Transverse colon (tissue), 4 donors: Measurements from ENCODE around the gene HTD2.

Source experiments
- EP300 ChIP-seq: sonication (generic); formaldehyde crosslinking; IDR thresholded peaks from one replicate; pipeline ENCODE4 v1.6.1; 2017; ENCODE audit warnings: antibody characterized with exemption, low read depth
- POLR2A ChIP-seq: fragments of 450-650 bp; IDR thresholded peaks from one replicate; pipeline ENCODE4 v1.6.1; 2016; ENCODE audit warnings: antibody characterized with exemption, mild to moderate bottlenecking, moderate library complexity
- POLR2AphosphoS5 ChIP-seq, 3 donors: sonication (generic); formaldehyde crosslinking; IDR thresholded peaks; one replicate each; pipeline ENCODE4 v1.6.1; 2016; ENCODE audit warnings: antibody characterized with exemption in 3 of 3
- TF ChIP-seq, protein P1 (sequence below), 5 experiments: fragments of 200-600 bp in 3 of 5; fragments of 450-650 bp in 2 of 5; sonication (generic) in 3 of 5; IDR thresholded peaks; 1 replicate in 2 of 5; 2 replicates in 3 of 5; pipeline ENCODE4 v1.5.1; 2016 to 2017; ENCODE audit warnings: antibody characterized with exemption in 5 of 5, inconsistent platforms in 3 of 5, mild to moderate bottlenecking in 2 of 5, moderate library complexity in 1 of 5

DNA sequence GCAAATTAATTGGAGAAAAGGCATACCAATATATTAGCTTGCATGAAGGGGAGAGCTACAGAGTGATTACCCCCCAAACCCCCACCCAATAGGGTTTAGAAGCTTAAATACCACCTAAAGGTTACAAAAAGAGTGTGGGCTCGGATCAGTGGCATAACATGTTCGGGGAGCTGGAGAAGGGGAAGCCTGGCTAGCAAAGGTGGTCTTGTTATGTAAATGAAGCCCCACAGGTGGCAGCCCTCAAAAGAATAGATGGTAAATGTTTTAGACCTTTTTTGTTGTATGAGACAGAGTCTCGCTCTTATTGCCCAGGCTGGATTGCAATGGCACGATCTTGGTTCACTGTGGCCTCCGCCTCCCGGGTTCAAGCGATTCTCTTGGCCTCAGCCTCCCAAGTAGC lies 15.5 kb downstream of the HTD2 start:
- TF ChIP-seq, protein P1, sequence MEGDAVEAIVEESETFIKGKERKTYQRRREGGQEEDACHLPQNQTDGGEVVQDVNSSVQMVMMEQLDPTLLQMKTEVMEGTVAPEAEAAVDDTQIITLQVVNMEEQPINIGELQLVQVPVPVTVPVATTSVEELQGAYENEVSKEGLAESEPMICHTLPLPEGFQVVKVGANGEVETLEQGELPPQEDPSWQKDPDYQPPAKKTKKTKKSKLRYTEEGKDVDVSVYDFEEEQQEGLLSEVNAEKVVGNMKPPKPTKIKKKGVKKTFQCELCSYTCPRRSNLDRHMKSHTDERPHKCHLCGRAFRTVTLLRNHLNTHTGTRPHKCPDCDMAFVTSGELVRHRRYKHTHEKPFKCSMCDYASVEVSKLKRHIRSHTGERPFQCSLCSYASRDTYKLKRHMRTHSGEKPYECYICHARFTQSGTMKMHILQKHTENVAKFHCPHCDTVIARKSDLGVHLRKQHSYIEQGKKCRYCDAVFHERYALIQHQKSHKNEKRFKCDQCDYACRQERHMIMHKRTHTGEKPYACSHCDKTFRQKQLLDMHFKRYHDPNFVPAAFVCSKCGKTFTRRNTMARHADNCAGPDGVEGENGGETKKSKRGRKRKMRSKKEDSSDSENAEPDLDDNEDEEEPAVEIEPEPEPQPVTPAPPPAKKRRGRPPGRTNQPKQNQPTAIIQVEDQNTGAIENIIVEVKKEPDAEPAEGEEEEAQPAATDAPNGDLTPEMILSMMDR (IDR thresholded peaks at IDR 0.05) = no peak
- TF ChIP-seq POLR2A (no peak), EP300 (no peak), POLR2AphosphoS5 (IDR thresholded peaks at IDR 0.05) (no peak)
